Activated CD8-positive, alpha-beta memory T cell treated with anti-CD3 and anti-CD28 coated beads, Interleukin-2, amount 50 U/mL, for 1 hour (primary cell): Measurements from ENCODE around the gene HRH3.

ENCODE experiments used
- DNase-seq: peaks from one replicate; pipeline ENCODE4 v3.0.0-alpha.2; 2020; ENCODE audit errors: extremely low read depth

The HRH3 gene

GRCh38 chr20:62219992-62220665 is at the start of gene HRH3:
HRH3 (minus strand) TSS chr20:62220278; CDS start chr20:62219970, 308 bp downstream.
- no peak for DNase-seq

DNA sequence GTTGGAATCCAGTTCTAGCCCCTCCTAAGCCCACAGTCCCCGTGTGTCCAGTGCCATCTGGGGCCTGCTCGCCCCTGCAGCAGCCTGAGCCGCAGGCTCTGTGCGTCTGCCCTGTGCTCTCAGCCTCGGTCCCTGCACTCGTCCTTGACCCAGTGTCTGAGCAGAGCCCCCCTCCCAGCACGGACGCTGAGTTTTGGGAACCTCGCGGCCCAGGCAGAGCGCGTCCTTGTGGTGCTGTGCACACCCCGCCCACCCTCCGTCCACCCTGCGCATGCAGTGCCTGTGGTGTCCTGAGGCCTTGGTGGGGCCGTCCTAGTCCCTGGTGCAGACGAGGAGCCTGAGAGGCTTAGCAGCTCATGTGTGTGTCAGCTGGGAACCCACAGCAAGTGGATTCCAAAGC is 49.8 kb upstream of the HRH3 start:
- DNase-seq: no peak

DNA sequence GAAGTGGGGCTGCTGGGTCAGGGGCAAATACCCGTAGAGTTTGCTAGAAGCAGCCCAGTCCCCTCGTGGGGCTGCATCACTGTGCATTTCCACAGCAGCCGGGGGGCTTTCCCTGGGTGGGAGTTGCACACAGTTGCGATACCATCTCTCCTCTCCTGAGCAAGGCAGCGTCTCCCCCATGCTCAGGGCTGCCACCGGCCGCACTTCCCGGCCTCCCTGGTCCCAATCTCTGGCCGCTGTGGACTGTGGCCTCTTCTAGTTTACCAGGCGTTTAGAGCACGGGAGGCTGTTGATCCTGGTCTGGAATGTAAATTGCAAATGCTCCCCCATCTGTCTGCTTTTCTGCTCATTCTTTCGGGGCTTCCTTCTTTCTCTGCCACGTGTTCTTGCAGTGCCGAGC is 49.3 kb upstream of the HRH3 start:
- DNase-seq: no peak

GRCh38 chr20:62268228-62268900 is 48.3 kb upstream of the HRH3 start:
- no peak for DNase-seq

- no peak for DNase-seq
Observed at GRCh38 chr20:62267543-62267942, 47.5 kb upstream of the HRH3 start.

GRCh38 chr20:62266851-62267250 is 46.8 kb upstream of the HRH3 start:
- DNase-seq: no peak

DNA sequence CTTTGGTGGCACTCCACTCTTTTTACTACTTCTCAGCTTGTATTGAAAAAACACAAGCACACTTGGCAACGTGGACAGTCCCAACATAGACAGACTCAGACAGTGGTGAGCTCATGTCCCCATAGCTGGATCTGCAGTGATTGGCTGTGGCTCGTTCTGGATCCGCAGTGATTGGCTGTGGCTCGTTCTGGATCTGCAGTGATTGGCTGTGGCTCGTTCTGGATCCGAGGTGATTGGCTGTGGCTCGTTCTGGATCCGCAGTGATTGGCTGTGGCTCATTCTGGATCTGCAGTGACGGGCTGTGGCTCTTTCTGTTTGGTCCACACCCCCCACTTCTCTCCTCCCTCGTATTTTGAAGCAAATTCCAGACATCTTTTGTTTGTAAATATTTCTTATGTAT is 46.3 kb upstream of the HRH3 start:
- DNase-seq: no peak

DNA sequence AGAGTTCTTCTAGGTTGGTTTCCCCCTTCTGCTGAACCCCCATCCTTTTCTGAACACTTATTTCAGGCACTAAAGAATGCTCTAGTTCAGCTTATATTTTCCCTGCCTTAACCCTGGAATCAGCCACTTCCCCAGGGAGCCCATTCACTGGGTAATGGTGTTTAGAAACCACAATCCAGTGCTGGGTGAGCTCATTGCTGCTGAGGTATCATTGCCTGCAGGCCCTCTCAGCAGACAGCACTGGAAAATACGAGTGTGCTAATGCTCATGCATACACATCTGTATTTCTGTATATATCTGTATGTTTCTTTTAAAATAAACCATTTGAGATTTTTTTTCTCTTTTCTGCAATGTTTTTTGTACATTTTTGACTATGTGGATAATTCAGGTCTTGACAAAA is 45.3 kb upstream of the HRH3 start:
- DNase-seq: no peak

- DNase-seq: no peak
Observed at GRCh38 chr20:62263396-62263795, 43.3 kb upstream of the HRH3 start.

DNA sequence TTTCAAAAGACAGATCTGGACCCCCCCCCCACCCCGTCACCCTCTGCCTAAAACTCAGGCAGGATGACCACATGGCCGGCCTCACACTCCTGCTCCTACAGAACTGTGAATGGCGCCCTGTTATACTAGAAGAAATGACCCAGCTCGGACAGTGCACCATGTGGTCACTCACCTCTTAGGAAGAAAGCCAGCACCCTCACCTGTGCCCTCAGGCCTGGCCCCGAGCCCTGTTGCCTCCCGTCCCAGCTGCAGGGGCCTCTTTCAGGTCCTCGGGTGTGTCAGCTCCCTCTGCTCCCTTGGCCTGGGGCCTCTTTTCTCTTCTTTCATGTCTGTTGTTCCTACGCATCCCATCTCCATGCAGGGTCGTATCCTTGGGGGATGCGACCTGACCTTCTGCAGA is 42.0 kb upstream of the HRH3 start:
- no peak for DNase-seq

- no peak for DNase-seq
Observed at GRCh38 chr20:62259294-62259565, 39.2 kb upstream of the HRH3 start.

GRCh38 chr20:62258499-62259293 is 38.6 kb upstream of the HRH3 start:
- no peak for DNase-seq

GRCh38 chr20:62255976-62256375 is 35.9 kb upstream of the HRH3 start:
- no peak for DNase-seq

DNA sequence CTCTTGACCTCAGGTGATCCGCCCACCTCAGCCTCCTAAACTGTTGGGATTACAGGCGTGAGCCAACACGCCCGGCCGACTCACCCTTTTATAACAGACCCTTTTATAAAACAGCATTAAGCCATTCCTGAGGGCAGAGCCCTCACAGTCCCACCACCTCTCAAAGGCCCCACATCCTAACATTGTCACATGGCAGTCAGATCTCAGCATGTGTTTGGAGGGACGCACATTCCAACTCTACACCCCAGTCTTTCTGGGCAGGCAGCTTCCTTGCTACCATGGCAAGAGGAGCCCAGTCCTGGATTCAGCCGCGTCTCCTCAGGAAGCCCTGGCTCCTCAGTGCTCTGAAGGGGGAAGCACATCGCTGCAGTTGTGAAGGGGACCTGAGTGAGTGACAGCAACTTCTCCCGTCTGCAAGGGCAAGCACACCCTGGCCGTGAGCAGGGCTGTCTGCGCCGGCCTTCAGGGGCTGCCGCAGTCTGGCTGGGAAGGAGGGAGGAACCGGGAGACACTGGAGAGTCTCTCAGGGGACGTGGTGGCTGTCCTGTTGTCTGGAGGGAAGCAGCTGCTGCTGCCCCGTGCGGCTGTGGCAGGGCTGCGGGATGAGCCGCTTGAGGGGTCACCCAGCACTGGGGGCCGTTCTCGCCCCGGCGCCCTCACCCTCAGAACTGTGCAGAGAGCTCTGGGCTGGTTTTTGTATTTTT is 34.1 kb upstream of the HRH3 start:
- DNase-seq: no peak

DNA sequence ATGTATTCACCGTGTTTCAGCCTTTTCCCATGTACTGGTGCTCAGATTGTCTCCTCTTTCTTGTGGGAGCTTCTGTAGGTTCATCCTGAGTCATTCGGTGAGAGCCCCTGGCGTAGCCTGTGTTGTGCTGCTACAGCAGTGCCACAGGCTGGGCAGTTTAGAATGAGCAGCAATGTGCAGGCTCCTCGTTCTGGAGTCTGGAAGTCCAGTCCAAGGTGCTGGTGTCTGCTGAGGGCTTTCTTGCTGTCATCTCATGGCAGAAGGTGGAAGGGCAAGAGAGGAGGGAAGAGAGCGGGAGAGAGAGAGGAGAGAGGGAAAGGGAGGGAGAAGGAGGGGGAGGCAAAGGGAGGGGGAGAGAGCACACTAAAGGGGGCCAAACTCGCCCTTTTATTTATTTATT is 33.3 kb upstream of the HRH3 start:
- no peak for DNase-seq

DNA sequence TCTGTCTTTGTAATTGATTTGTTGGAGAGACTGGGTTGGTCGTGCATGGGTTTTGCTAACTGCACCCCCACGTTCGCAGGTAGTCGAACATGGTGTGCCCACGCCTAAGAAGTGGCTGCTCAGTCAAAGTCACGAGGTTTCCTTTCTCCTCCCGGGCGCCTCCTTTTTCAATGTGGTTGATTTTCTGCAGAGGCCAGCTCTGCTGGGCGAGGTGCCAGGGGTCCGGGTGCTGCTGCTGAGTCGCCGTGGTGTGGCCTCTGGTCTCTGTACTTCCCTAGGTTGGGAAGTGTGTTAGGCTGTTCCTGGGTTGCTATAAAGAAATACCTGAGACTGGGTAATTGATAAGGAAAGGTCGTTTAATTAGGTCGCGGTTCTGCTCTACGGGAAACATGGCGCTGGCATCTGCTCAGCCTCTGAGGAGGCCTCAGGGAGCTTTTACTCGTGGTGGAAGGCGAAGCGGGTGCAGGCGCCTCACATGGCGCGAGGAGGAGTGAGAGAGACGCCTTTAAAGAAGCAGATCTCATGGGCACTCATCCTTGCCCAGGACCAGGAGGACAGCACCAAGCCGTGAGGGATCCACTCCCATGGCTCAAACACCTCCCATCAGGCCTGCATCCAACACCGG is 32.4 kb upstream of the HRH3 start:
- DNase-seq: no peak

DNA sequence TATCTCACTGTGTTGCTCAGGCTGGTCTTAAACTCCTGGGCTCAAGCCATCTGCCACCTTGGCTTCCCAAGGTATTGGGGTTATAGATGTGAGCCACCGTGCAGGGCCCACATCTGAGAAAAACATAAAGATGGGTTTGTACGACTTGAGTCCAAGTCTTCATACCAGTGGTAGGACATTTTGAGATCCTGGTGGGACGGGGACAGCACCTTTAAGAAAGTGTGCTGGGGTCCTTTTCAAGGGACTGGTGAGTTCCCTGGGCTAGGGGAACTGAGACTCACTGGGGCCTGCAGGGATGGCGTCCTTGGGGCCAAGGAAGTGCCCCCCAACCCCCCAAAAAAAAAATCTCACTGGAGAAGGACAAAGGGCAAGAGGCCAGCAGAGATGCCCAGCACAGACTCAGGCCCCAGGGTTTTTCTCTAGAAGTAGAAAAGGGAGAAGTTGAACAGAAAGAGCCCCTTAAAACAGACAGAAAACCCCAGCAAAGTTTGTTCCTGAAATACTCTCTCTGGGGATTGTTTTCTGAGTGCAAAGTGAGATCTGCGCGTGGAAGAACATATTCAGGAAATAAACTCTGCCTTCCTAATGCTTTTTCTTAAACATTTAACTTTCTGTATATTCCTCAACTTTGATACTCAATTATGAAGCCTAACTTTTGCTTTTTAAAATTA is 28.9 kb upstream of the HRH3 start:
- no peak for DNase-seq

DNA sequence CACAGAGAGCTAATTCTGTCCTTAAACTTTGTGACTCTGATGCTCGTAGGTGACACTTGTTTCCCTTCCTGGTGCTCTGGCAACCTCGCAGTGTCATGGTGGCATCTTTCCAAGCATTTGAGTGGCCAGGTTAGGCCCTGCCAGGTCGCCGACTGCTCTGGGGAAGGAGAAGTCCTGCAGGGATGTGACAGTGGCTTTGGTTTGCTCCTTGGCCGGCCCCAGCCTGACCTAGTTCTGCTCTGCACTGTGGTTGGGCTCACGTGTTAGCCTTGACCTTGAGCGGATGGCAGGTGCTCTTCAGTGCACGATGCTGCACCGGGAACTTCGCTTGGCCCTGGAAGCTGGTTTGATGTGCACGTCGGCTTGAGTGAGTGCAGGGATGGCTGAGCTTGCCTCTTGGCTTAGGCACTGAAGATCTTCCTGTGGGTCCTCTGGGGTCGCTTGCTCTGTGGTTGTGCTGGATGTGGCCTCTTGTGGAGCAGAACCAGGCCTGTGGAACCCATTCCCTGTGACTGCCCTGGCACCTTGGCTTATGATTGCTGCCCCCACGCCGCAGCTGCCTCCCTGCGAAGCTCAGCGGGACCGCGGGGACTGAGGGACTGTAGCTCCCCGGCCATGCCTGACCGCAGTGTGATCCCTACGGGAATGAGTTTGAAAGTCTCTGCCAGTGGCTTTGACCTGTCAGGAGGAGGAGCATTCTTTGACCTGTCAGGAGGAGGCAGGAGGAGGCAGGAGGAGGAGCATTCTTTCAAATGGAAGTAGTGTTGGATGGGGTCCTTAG is 27.0 kb upstream of the HRH3 start:
- no peak for DNase-seq

- no peak for DNase-seq
Observed at GRCh38 chr20:62246431-62246830, 26.4 kb upstream of the HRH3 start.

DNA sequence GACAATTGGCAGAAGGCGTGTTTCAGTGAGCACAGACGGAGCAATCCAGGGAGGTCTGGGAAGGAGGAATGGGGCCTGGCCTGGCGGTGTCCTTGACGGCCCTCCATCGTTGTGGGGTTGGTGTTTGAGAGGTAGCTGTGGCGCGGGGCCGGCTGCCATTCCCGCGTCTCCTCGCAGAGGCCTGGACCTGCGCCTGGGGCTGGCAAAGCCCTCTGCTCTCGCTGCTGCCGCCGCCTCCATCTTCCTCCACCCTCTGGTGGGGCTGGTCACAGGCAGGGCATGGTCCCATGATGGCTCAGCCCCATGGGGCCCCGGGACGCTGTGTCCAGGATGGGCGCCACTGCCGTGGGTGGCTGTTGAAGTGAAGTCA is 25.8 kb upstream of the HRH3 start:
- DNase-seq: no peak

GRCh38 chr20:62244644-62245108 is 24.6 kb upstream of the HRH3 start:
- no peak for DNase-seq
